GM21360 (cell line): ENCODE data around the gene ITIH4.

ENCODE experiments used
- ATAC-seq: cut with Tn5 transposase; IDR thresholded peaks from one replicate; pipeline ENCODE4 v1.9.1; 2021; ENCODE audit warnings: mild to moderate bottlenecking, moderate library complexity; ENCODE audit not compliant: unreplicated experiment

The ITIH4 gene

GRCh38 chr3:52834871-52835501, 4.5 kb upstream of the ITIH4 start, which contains the start of gene MUSTN1:
Gene MUSTN1, minus strand, starts transcription at chr3:52835019. Its CDS starts 71 bp downstream, at chr3:52834948.
- ATAC-seq = no peak

GRCh38 chr3:52833202-52833601, 2.7 kb upstream of the ITIH4 start:
- ATAC-seq = no peak

GRCh38 chr3:52831500-52832301, 1.2 kb upstream of the ITIH4 start:
- ATAC-seq = no peak

- ATAC-seq = no peak
These were observed 487 bp downstream of the ITIH4 start for GRCh38 chr3:52829906-52830463.

- no peak for ATAC-seq
These were observed 990 bp downstream of the ITIH4 start for GRCh38 chr3:52829482-52829881.

GRCh38 chr3:52827866-52828376, 2.6 kb downstream of the ITIH4 start:
- ATAC-seq = no peak

GRCh38 chr3:52827441-52827840, 3.0 kb downstream of the ITIH4 start:
- no peak for ATAC-seq

- no peak for ATAC-seq
These were observed 6.4 kb downstream of the ITIH4 start for GRCh38 chr3:52824037-52824436.

- no peak for ATAC-seq
These were observed 8.1 kb downstream of the ITIH4 start for GRCh38 chr3:52822363-52822762.

- ATAC-seq = no peak
These were observed 9.7 kb downstream of the ITIH4 start for GRCh38 chr3:52820736-52821135.

- ATAC-seq = no peak
These were observed 10.5 kb downstream of the ITIH4 start for GRCh38 chr3:52819936-52820335.

GRCh38 chr3:52817860-52818259, 12.6 kb downstream of the ITIH4 start:
- no peak for ATAC-seq

- no peak for ATAC-seq
These were observed 13.3 kb downstream of the ITIH4 start for GRCh38 chr3:52817221-52817620.

- ATAC-seq = no peak
These were observed 13.8 kb downstream of the ITIH4 start for GRCh38 chr3:52816654-52817053.

- ATAC-seq = no peak
These were observed 14.3 kb downstream of the ITIH4 start for GRCh38 chr3:52816199-52816598.

GRCh38 chr3:52813810-52814209, 16.7 kb downstream of the ITIH4 start:
- no peak for ATAC-seq

- no peak for ATAC-seq
These were observed 18.9 kb downstream of the ITIH4 start for GRCh38 chr3:52811452-52812011.

GRCh38 chr3:52810923-52811322, 19.5 kb downstream of the ITIH4 start:
- ATAC-seq = no peak

- ATAC-seq = no peak
These were observed 20.7 kb downstream of the ITIH4 start for GRCh38 chr3:52809662-52810377.

- no peak for ATAC-seq
These were observed 21.3 kb downstream of the ITIH4 start for GRCh38 chr3:52809149-52809548.
